Measurements from ENCODE around the gene CCDC28B.

- TF ChIP-seq MYNN (CRISPR knock-in tag; IDR thresholded peaks at IDR 0.05; ENCODE audit: low read depth), result no peak
- TF ChIP-seq JUND (CRISPR knock-in tag; IDR thresholded peaks at IDR 0.05), result no peak
- TF ChIP-seq CENPBD1 (CRISPR knock-in tag; IDR thresholded peaks at IDR 0.05; ENCODE audit: borderline replicate concordance, low read depth), result no peak
- TF ChIP-seq ZBTB26 (CRISPR knock-in tag; IDR thresholded peaks at IDR 0.05; ENCODE audit: borderline replicate concordance), result no peak
- no peak for TF ChIP-seq XRCC5 (optimal IDR thresholded peaks at IDR 0.05; ENCODE audit: low read length)
- TF ChIP-seq ZNF12 (CRISPR knock-in tag; IDR thresholded peaks at IDR 0.05), result no peak
- TF ChIP-seq FOXO4 (CRISPR knock-in tag; conservative IDR thresholded peaks at IDR 0.05), result no peak
- no peak for TF ChIP-seq SMAD9 (CRISPR knock-in tag; IDR thresholded peaks at IDR 0.05)
- no peak for TF ChIP-seq ZMAT5 (CRISPR knock-in tag; IDR thresholded peaks at IDR 0.05; ENCODE audit: borderline replicate concordance, low read depth)
- TF ChIP-seq PRMT3 (CRISPR knock-in tag; IDR thresholded peaks at IDR 0.05; ENCODE audit: borderline replicate concordance, low read depth), result no peak
- no peak for TF ChIP-seq ZBTB33 (CRISPR knock-in tag; IDR thresholded peaks at IDR 0.05)
- no peak for TF ChIP-seq ZBTB43 (CRISPR knock-in tag; conservative IDR thresholded peaks at IDR 0.05)
These were observed 38.9 kb downstream of the CCDC28B start for GRCh38 chr1:32239337-32239736.
